Astrocyte (in vitro differentiated cells and primary cell): Measurements from ENCODE around the gene CIZ1. TPM values are rescaled to one million over a fixed set of nuclear protein-coding genes. Genes with fewer than 3 reads are reported as not detected.

Source experiments
- DNase-seq: peaks from one replicate; pipeline ENCODE4 v3.0.0-alpha.2; 2010; ENCODE audit warnings: low read depth
- FAIRE-seq: peaks from 2 replicates; lab custom pipeline; 2011; peaks lifted over from hg19 to GRCh38; lab: Jason Lieb, UNC
- H2AFZ ChIP-seq: 2 replicates; pipeline ENCODE4 v1.6.0; 2012; ENCODE audit warnings: low read depth, low read length, inconsistent platforms
- H3K27ac ChIP-seq: 2 replicates; pipeline ENCODE4 v1.5.1; 2011; ENCODE audit warnings: low read depth, low read length, inconsistent platforms
- H3K27me3 ChIP-seq: 2 replicates; pipeline ENCODE4 v1.6.0; 2011; ENCODE audit warnings: low read length, inconsistent platforms; ENCODE audit not compliant: insufficient read depth
- H3K36me3 ChIP-seq: 2 replicates; pipeline ENCODE4 v1.5.1; 2011; ENCODE audit warnings: low read length, inconsistent platforms; ENCODE audit not compliant: insufficient read depth
- H3K4me1 ChIP-seq: 2 replicates; pipeline ENCODE4 v1.5.1; 2011; ENCODE audit warnings: low read length, inconsistent platforms; ENCODE audit not compliant: insufficient read depth
- H3K4me2 ChIP-seq: 2 replicates; pipeline ENCODE4 v1.6.0; 2012; ENCODE audit warnings: low read length, inconsistent platforms
- H3K4me3 ChIP-seq: 2 replicates; pipeline ENCODE4 v1.5.1; 2011; ENCODE audit warnings: low read depth, mild to moderate bottlenecking, low read length, inconsistent platforms; ENCODE audit not compliant: insufficient read depth
- H3K79me2 ChIP-seq: 2 replicates; pipeline ENCODE4 v1.6.0; 2012; ENCODE audit warnings: mild to moderate bottlenecking, low read length, inconsistent platforms; ENCODE audit not compliant: insufficient read depth
- H3K9ac ChIP-seq: 2 replicates; pipeline ENCODE4 v1.6.0; 2012; ENCODE audit warnings: mild to moderate bottlenecking, low read length, inconsistent platforms
- H3K9me3 ChIP-seq: 2 replicates; pipeline ENCODE4 v1.5.1; 2012; ENCODE audit warnings: low read depth, mild to moderate bottlenecking, low read length, inconsistent platforms; ENCODE audit not compliant: insufficient read depth
- H4K20me1 ChIP-seq: 2 replicates; pipeline ENCODE4 v1.6.0; 2012; ENCODE audit warnings: low read length, inconsistent platforms; ENCODE audit not compliant: insufficient read depth
- H3K27ac Mint-ChIP-seq: one replicate; pipeline ENCODE4 v1.8.0; 2021; ENCODE audit warnings: mild to moderate bottlenecking, mixed read lengths; ENCODE audit not compliant: unreplicated experiment
- H3K27me3 Mint-ChIP-seq: one replicate; pipeline ENCODE4 v1.8.0; 2021; ENCODE audit warnings: low read depth, mixed read lengths; ENCODE audit not compliant: unreplicated experiment
- H3K36me3 Mint-ChIP-seq: one replicate; pipeline ENCODE4 v1.8.0; 2021; ENCODE audit warnings: low read depth, mixed read lengths; ENCODE audit not compliant: unreplicated experiment
- H3K4me1 Mint-ChIP-seq: one replicate; pipeline ENCODE4 v1.8.0; 2021; ENCODE audit warnings: low read depth, mixed read lengths; ENCODE audit not compliant: unreplicated experiment
- H3K4me3 Mint-ChIP-seq: one replicate; pipeline ENCODE4 v1.8.0; 2021; ENCODE audit warnings: mild to moderate bottlenecking, moderate library complexity, mixed read lengths; ENCODE audit not compliant: unreplicated experiment
- H3K9me3 Mint-ChIP-seq: one replicate; pipeline ENCODE4 v1.8.0; 2021; ENCODE audit warnings: mild to moderate bottlenecking, mixed read lengths; ENCODE audit not compliant: unreplicated experiment
- CTCF ChIP-seq: IDR thresholded peaks from 2 replicates; pipeline ENCODE4 v1.5.1; 2011; ENCODE audit warnings: low read depth, mild to moderate bottlenecking, inconsistent platforms, low read length, moderate library complexity; ENCODE audit not compliant: insufficient read depth
- EZH2 ChIP-seq: IDR thresholded peaks from 2 replicates; pipeline ENCODE4 v1.6.1; 2012; ENCODE audit warnings: mild to moderate bottlenecking, low read length, inconsistent platforms; ENCODE audit not compliant: insufficient read depth
- total RNA-seq: library from RNA; stranded (reverse); gene quantifications from 2 replicates; pipeline ENCODE4 v1.2.1, GENCODE V29; 2021

Gene CIZ1
- total RNA-seq, 1 donor from 2014 or later: 117 TPM

GRCh38 chr9:128149951-128150593 lies 41.3 kb downstream of the CIZ1 start:
- no peak for FAIRE-seq

GRCh38 chr9:128149001-128149701 lies 42.2 kb downstream of the CIZ1 start, which contains the start of gene LCN2:
TSS of gene LCN2 (plus strand) at chr9:128149453. CDS start at chr9:128149526, 73 bp downstream.
- no peaks in the 10 kb centered on the region for H3K4me1 ChIP-seq
- H3K4me3 Mint-ChIP-seq: no peak within 1 kb of the TSS
- no peaks in the 10 kb centered on the region for H3K9me3 Mint-ChIP-seq
- no peaks in the 10 kb centered on the region for H3K36me3 ChIP-seq
- H3K9ac ChIP-seq: no peak within 1 kb of the TSS
- H3K36me3 Mint-ChIP-seq: no peaks in the 10 kb centered on the region
- H3K79me2 ChIP-seq: no peaks in the 10 kb centered on the region
- no peak within 1 kb of the TSS for H3K27ac Mint-ChIP-seq
- FAIRE-seq: no peak
- no peak within 1 kb of the TSS for H3K4me3 ChIP-seq
- no peaks in the 10 kb centered on the region for H4K20me1 ChIP-seq
- peaks cover 6% of the 10 kb centered on the region for H3K4me1 Mint-ChIP-seq
- H3K4me2 ChIP-seq: no peak within 1 kb of the TSS
- no peak within 1 kb of the TSS for H3K27ac ChIP-seq
- no peaks in the 10 kb centered on the region for H3K27me3 ChIP-seq
- no peak within 1 kb of the TSS for H2AFZ ChIP-seq
- no peak for TF ChIP-seq CTCF
- no peak for TF ChIP-seq EZH2
- H3K9me3 ChIP-seq: no peaks in the 10 kb centered on the region
- peaks cover 41% of the 10 kb centered on the region for H3K27me3 Mint-ChIP-seq
- DNase-seq: no peak

More at GRCh38 chr9:128149951-128150593, 41.3 kb downstream of the CIZ1 start:
- Histone ChIP-seq H3K27ac (no peak overlapping the region), H3K79me2 (no peaks in the 10 kb centered on the region), H3K9ac (no peak overlapping the region), H3K4me2 (no peak overlapping the region), H3K4me1 (no peaks in the 10 kb centered on the region), H3K9me3 (no peaks in the 10 kb centered on the region), H3K27me3 (no peaks in the 10 kb centered on the region), H4K20me1 (no peaks in the 10 kb centered on the region), H3K36me3 (no peaks in the 10 kb centered on the region), H2AFZ (no peak overlapping the region), H3K4me3 (no peak overlapping the region)
- Mint-ChIP-seq H3K4me1 (peaks cover 6% of the 10 kb centered on the region), H3K9me3 (no peaks in the 10 kb centered on the region), H3K4me3 (no peak overlapping the region), H3K27me3 (peaks cover 41% of the 10 kb centered on the region), H3K36me3 (no peaks in the 10 kb centered on the region), H3K27ac (no peak overlapping the region)
- TF ChIP-seq CTCF: no peak
- TF ChIP-seq EZH2: no peak
- DNase-seq: no peak
